Left lung (tissue), 10 donors: Measurements from ENCODE around the gene SCAI. TPM values are rescaled to one million over a fixed set of nuclear protein-coding genes. Genes with fewer than 3 reads are reported as not detected.

ENCODE experiments used
- ATAC-seq: fragments of 200-7000 bp; cut with Tn5 transposase; one replicate; pipeline ENCODE4 v1.9.1; 2020; ENCODE audit warnings: moderate library complexity
- DNase-seq, 4 donors: peaks; one replicate each; pipeline ENCODE4 v3.0.0-alpha.2; 2013 to 2020
- H3K27ac ChIP-seq, 2 donors: fragments of 200-600 bp; sonication (generic) in 1 of 2; one replicate each; pipeline versions ENCODE4 v1.5.0 to v1.8.0; 2020 to 2021
- H3K27me3 ChIP-seq, 2 donors: fragments of 200-600 bp; sonication (generic) in 1 of 2; one replicate each; pipeline versions ENCODE4 v1.5.0 to v1.8.0; 2020 to 2021
- H3K36me3 ChIP-seq, 2 donors: fragments of 200-600 bp; sonication (generic) in 1 of 2; one replicate each; pipeline versions ENCODE4 v1.5.0 to v1.8.0; 2020 to 2021
- H3K4me1 ChIP-seq, 2 donors: fragments of 200-600 bp; one replicate each; pipeline ENCODE4 v1.8.0; 2021
- H3K4me3 ChIP-seq, 2 donors: fragments of 200-600 bp; sonication (generic) in 1 of 2; one replicate each; pipeline versions ENCODE4 v1.5.0 to v1.8.0; 2020 to 2021; ENCODE audit warnings: mild to moderate bottlenecking in 1 of 2
- H3K9me3 ChIP-seq, 2 donors: fragments of 200-600 bp; sonication (generic) in 1 of 2; one replicate each; pipeline versions ENCODE4 v1.5.0 to v1.8.0; 2020 to 2021
- intact Hi-C, 2 donors: fragments of 100-400 bp; cut with DNase I; formaldehyde crosslinking; loops; one replicate each; pipeline versions ENCODE4 v1.11.2 to v1.14.2; 2022
- polyA plus RNA-seq, 6 donors: library from polyadenylated mRNA; unstranded; fragments of 120-200 nt; gene quantifications; one replicate each; pipeline ENCODE4 v1.2.1, GENCODE V29; 2013; ENCODE audit not compliant: insufficient read length in 6 of 6
- total RNA-seq, 2 donors: library from RNA; stranded (reverse); fragmentation: NEBNext Ultra II Directional; extraction: Animal tissue kit (Norgen Biotek cat#: 25700); gene quantifications; one replicate each; pipeline ENCODE4 v1.2.1, GENCODE V29; 2021
- TF ChIP-seq, protein P1 (sequence below), 2 donors: fragments of 200-600 bp; sonication (generic) in 1 of 2; IDR thresholded peaks; one replicate each; pipeline versions ENCODE4 v1.5.0 to v1.8.0; 2021; ENCODE audit warnings: antibody characterized with exemption in 2 of 2
- donor health status: DM: no; HTN: yes; CAD: no.
- donor health status: DM: no; HTN: no; CAD: no.

The SCAI gene
- total and polyA plus RNA-seq, 8 donors, result 12.7 to 22.7 (median 15.7) TPM

GRCh38 chr9:125103770-125104460, 39.4 kb downstream of the SCAI start:
- ATAC-seq, result no peak
- intact Hi-C loops, result no loop called here

GRCh38 chr9:125103021-125103420, 40.3 kb downstream of the SCAI start:
- H3K4me1 ChIP-seq, result peaks cover 0 to 4% of the 10 kb centered on the region in 2 donors
- H3K27ac ChIP-seq, result no peak overlapping the region
- no peak overlapping the region for H3K4me3 ChIP-seq
- intact Hi-C loops, result no loop called here
- no peaks in the 10 kb centered on the region for H3K36me3 ChIP-seq
- TF ChIP-seq, protein P1, sequence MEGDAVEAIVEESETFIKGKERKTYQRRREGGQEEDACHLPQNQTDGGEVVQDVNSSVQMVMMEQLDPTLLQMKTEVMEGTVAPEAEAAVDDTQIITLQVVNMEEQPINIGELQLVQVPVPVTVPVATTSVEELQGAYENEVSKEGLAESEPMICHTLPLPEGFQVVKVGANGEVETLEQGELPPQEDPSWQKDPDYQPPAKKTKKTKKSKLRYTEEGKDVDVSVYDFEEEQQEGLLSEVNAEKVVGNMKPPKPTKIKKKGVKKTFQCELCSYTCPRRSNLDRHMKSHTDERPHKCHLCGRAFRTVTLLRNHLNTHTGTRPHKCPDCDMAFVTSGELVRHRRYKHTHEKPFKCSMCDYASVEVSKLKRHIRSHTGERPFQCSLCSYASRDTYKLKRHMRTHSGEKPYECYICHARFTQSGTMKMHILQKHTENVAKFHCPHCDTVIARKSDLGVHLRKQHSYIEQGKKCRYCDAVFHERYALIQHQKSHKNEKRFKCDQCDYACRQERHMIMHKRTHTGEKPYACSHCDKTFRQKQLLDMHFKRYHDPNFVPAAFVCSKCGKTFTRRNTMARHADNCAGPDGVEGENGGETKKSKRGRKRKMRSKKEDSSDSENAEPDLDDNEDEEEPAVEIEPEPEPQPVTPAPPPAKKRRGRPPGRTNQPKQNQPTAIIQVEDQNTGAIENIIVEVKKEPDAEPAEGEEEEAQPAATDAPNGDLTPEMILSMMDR (IDR thresholded peaks at IDR 0.05), result no peak
- no peaks in the 10 kb centered on the region for H3K27me3 ChIP-seq
- no peaks in the 10 kb centered on the region for H3K9me3 ChIP-seq
- no peak for DNase-seq
- peak; percentile 38 for ATAC-seq

More at GRCh38 chr9:125103770-125104460, 39.4 kb downstream of the SCAI start:
- H3K36me3 ChIP-seq, result no peaks in the 10 kb centered on the region
- H3K9me3 ChIP-seq, result no peaks in the 10 kb centered on the region
- no peak overlapping the region for H3K27ac ChIP-seq
- no peak overlapping the region for H3K4me3 ChIP-seq
- peaks cover 0 to 4% of the 10 kb centered on the region in 2 donors for H3K4me1 ChIP-seq
- H3K27me3 ChIP-seq, result no peaks in the 10 kb centered on the region
- DNase-seq, result no peak
- TF ChIP-seq, protein P1 (IDR thresholded peaks at IDR 0.05), result no peak

GRCh38 chr9:125100822-125101221, 42.5 kb downstream of the SCAI start:
- DNase-seq, result no peak
- intact Hi-C loops, result no loop called here

GRCh38 chr9:125099816-125100215, 43.5 kb downstream of the SCAI start:
- Histone ChIP-seq H3K9me3 (peaks cover 0 to 3% of the 10 kb centered on the region in 2 donors), H3K27ac (peak overlapping the region in 1 of 2 donors; percentile 42), H3K4me3 (no peak overlapping the region), H3K27me3 (no peaks in the 10 kb centered on the region), H3K36me3 (no peaks in the 10 kb centered on the region), H3K4me1 (peaks cover 0 to 4% of the 10 kb centered on the region in 2 donors)
- DNase-seq (peak in 1 of 4 donors; percentile 43), ATAC-seq (peak; percentile 72)
- TF ChIP-seq, protein P1 (IDR thresholded peaks at IDR 0.05), result no peak
- intact Hi-C loops, result no loop called here

More at GRCh38 chr9:125100822-125101221, 42.5 kb downstream of the SCAI start:
- no peaks in the 10 kb centered on the region for H3K36me3 ChIP-seq
- no peak for ATAC-seq
- TF ChIP-seq, protein P1 (IDR thresholded peaks at IDR 0.05), result no peak
- no peak overlapping the region for H3K27ac ChIP-seq
- no peak overlapping the region for H3K4me3 ChIP-seq
- no peaks in the 10 kb centered on the region for H3K27me3 ChIP-seq
- peaks cover 0 to 3% of the 10 kb centered on the region in 2 donors for H3K9me3 ChIP-seq
- peaks cover 0 to 4% of the 10 kb centered on the region in 2 donors for H3K4me1 ChIP-seq

DNA sequence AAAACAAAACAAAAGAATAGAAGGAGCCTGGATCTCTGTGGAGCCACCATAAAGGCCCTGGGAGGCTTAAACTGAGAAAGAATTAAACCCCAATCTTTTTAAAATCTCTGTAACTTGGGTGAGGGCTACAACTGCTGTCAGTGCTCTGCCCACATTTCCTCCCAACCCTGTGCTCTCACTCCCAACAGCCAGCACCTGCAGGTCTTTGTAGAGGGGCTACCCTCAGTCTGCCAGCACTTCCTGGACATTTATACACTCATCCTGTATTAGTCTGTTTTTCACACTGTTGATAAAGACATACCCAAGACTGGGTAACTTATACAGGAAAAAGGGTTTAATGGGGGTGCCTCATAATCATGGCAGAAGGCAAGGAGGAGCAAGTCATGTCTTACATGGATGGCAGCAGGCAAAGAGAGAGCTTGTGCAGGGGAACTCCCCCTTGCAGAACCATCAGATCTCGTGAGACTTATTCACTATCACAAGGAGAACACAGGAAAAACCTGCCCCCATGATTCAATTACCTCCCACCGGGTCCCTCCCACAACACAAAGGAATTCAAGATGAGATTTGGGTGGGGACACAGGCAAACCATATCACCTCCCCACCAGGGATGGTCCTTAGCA, 47.4 kb downstream of the SCAI start:
- DNase-seq, result no peak
- intact Hi-C loops, result no loop called here
- ATAC-seq, result no peak
- Histone ChIP-seq H3K4me1 (peaks cover 0 to 4% of the 10 kb centered on the region in 2 donors), H3K27me3 (no peaks in the 10 kb centered on the region), H3K4me3 (no peak overlapping the region), H3K36me3 (no peaks in the 10 kb centered on the region), H3K9me3 (peaks cover 0 to 3% of the 10 kb centered on the region in 2 donors), H3K27ac (no peak overlapping the region)
- TF ChIP-seq, protein P1 (IDR thresholded peaks at IDR 0.05), result no peak
